Measurements from ENCODE around the gene EIF3D.

The EIF3D gene

GRCh38 chr22:36463783-36464184, 65.2 kb downstream of the EIF3D start:
- DNase-seq, result no peak

- DNase-seq, result no peak
Observed at GRCh38 chr22:36461665-36462649, 67.0 kb downstream of the EIF3D start.
